ENCODE measurements around the gene GPAM. TPM values are rescaled to one million over a fixed set of nuclear protein-coding genes. Genes with fewer than 3 reads are reported as not detected.
"Not testable (repeated sequence)": the region's sequence is repeated elsewhere in the genome, so short reads cannot be mapped to it uniquely, and the experiment has no call there.

GPAM gene
- total RNA-seq, 1 donor from 2014 or later = 29.7 TPM

DNA sequence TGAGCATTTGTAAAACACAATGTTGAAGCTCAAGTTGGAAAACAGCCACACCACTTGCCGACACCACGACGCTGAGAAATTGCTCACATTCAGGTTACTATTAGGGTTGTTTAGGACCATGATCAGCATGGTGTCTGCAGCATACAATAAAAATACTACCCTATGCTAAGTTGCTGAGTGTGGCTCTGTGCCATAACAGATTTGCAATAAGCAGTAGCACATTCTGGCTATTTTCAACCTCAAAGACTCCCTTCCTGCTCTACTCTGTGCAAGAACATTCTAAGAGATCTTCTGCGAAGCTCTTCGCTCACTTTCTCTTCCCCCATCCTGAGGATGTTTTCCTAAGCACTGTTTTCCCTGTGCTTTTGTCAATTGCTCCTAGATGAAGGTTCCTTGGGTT lies 38.3 kb downstream of the GPAM start:
- intact Hi-C loops (cut with DNase I) = no loop called here
- DNase-seq = no peak
- ATAC-seq (ENCODE audit: poor library complexity) = no peak

GRCh38 chr10:112143420-112143819 lies 40.1 kb downstream of the GPAM start:
- intact Hi-C loops (cut with DNase I) = no loop called here
- DNase-seq = no peak
- no peak for ATAC-seq (ENCODE audit: poor library complexity)

DNA sequence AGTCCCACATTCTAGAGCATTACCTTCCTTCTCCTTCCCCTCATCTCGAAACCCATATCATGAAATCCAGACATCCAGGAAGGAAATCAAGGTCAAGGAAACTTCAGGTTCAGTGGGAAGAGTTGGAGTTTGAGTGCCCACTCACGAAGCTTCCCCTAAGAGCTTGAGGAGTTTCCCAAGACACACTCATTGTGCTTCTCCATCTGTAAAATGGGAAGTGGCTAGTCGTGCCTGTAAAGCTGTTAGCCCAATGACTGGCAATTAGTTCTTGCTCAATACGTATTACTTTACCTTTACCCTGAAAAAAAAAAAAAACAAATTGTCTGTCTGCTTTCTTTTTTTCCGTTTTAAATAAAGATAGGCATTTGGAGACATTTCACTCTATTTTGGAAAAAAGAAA lies 42.3 kb downstream of the GPAM start:
- DNase-seq = no peak
- intact Hi-C loops (cut with DNase I) = no loop called here
- no peak for ATAC-seq (ENCODE audit: poor library complexity)

GRCh38 chr10:112140110-112140970 lies 43.2 kb downstream of the GPAM start:
- intact Hi-C loops (cut with DNase I) = no loop called here
- ATAC-seq (ENCODE audit: poor library complexity) (peak; percentile 71), DNase-seq (peak; percentile 53)

DNA sequence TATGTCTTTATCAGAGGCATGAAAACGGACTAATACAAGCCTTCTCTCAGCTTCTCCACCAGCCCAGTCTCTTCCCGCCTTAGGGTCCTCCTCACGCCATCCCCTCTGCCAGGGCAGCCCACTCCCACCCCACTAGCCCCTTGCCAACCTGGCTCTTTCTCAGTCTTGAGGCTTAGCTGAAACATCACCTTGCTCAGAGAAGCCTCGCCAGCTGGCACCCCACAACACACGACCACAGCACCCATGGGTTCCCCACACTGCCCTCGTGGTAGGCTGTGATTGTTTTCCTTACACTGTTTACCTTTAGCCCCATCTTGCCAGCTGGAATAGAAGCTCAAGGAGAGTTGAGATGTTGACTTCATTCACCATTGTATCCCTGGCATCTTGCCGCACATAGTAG lies 44.4 kb downstream of the GPAM start:
- intact Hi-C loops (cut with DNase I) = loop anchor here (5.0 kb wide), 1 partner anchor 382 kb away; no protein-coding TSS in a partner anchor
- DNase-seq (no peak), ATAC-seq (ENCODE audit: poor library complexity) (no peak)

GRCh38 chr10:112137154-112137987 lies 46.2 kb downstream of the GPAM start:
- ATAC-seq (ENCODE audit: poor library complexity) (peak; percentile 85), DNase-seq (peak; percentile 78)
- intact Hi-C loops (cut with DNase I) = loop anchor here (5.0 kb wide), 1 partner anchor 380 kb away; no protein-coding TSS in a partner anchor

- intact Hi-C loops (cut with DNase I) = loop anchor here (5.0 kb wide), 1 partner anchor 379 kb away; no protein-coding TSS in a partner anchor
- no peak for ATAC-seq (ENCODE audit: poor library complexity)
- no peak for DNase-seq
Observed at GRCh38 chr10:112136486-112137153, 46.9 kb downstream of the GPAM start.

DNA sequence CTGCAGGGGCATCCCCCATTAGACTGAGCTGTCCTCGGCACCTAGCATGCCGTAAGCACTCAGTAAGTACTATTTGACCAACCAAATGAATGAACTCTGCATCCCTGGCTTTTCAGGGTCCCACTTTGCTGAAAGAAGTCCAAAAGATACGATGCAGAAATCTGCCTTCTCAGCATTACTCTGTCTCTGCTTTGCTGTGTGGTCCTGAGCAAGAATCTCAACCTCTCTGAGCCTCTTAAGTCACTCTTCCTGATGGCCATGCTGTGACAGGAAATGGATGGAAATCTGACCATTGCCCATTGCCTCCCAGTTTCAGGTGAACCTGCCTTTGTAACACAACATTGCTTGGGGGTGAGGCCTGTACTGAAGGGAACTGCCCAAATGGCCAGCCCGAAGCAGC lies 48.0 kb downstream of the GPAM start:
- no peak for DNase-seq
- ATAC-seq (ENCODE audit: poor library complexity) = no peak
- intact Hi-C loops (cut with DNase I) = loop anchor here (5.0 kb wide), 1 partner anchor 378 kb away; no protein-coding TSS in a partner anchor

GRCh38 chr10:112132435-112132834 lies 51.1 kb downstream of the GPAM start:
- DNase-seq = no peak
- intact Hi-C loops (cut with DNase I) = no loop called here
- ATAC-seq (ENCODE audit: poor library complexity) = no peak

- intact Hi-C loops (cut with DNase I) = no loop called here
- peak; percentile 61 for ATAC-seq (ENCODE audit: poor library complexity)
Observed at GRCh38 chr10:112131996-112132395, 51.6 kb downstream of the GPAM start.

GRCh38 chr10:112131346-112131745 lies 52.2 kb downstream of the GPAM start:
- intact Hi-C loops (cut with DNase I) = no loop called here
- DNase-seq (no peak), ATAC-seq (ENCODE audit: poor library complexity) (no peak)

More at GRCh38 chr10:112131996-112132395, 51.6 kb downstream of the GPAM start:
- no peak for DNase-seq

DNA sequence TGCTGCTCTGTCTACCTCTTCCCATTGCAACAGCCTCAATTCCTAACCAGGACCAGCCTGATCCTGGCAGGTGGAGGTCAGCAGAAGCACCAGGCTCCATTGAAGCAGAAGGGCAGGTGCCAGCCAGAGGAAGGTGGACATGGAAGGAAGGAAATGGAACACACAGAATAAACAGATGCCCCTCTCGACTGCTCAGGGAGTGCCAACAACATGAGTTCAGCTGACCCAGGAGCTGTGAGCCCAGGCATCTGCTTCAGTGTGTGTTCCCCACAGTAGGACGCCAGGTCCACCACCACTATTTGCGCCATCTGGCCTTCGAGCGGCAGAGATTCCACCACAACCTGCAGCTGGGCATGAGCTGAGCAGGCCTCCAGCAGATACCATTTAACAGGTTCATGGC lies 56.7 kb downstream of the GPAM start:
- ATAC-seq (ENCODE audit: poor library complexity) (no peak), DNase-seq (no peak)
- intact Hi-C loops (cut with DNase I) = no loop called here

- intact Hi-C loops (cut with DNase I) = no loop called here
- DNase-seq (no peak), ATAC-seq (ENCODE audit: poor library complexity) (no peak)
Observed at GRCh38 chr10:112126172-112126571, 57.4 kb downstream of the GPAM start.

GRCh38 chr10:112124866-112125265 lies 58.7 kb downstream of the GPAM start:
- ATAC-seq (ENCODE audit: poor library complexity) (no peak), DNase-seq (no peak)
- intact Hi-C loops (cut with DNase I) = no loop called here

- intact Hi-C loops (cut with DNase I) = no loop called here
- no peak for ATAC-seq (ENCODE audit: poor library complexity)
- no peak for DNase-seq
Observed at GRCh38 chr10:112122827-112123226, 60.7 kb downstream of the GPAM start.

DNA sequence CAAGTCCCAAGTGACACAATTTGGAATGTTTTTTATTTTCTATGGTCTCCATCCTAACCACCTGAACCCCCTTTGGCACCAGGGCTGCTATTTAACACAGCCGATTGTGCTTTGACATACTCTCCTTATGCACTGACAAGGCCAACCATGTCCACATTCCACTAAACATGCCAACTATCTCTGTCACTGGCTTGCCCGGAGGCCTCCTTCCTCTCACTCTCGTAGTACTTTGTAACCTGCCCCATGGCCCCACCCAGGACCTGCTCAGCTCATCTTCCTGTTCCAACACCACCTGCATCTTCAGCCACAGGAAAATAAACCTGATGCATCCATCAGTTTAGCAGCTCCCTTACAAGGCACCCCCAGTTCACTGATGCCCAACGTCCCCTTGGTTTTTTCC lies 63.1 kb downstream of the GPAM start:
- intact Hi-C loops (cut with DNase I) = no loop called here
- DNase-seq (no peak), ATAC-seq (ENCODE audit: poor library complexity) (no peak)

GRCh38 chr10:112115781-112116385 lies 67.7 kb downstream of the GPAM start:
- intact Hi-C loops (cut with DNase I) = no loop called here
- DNase-seq = no peak
- no peak for ATAC-seq (ENCODE audit: poor library complexity)

GRCh38 chr10:112109779-112110178 lies 73.8 kb downstream of the GPAM start:
- ATAC-seq (ENCODE audit: poor library complexity); DNase-seq; intact Hi-C loops (cut with DNase I): not testable (repeated sequence)

All from Right ventricle myocardium superior (tissue), 1 donor.